Measurements from ENCODE around the gene MOCOS. TPM values are rescaled to one million over a fixed set of nuclear protein-coding genes. Genes with fewer than 3 reads are reported as not detected.
"Not testable (repeated sequence)": the region's sequence is repeated elsewhere in the genome, so short reads cannot be mapped to it uniquely, and the experiment has no call there.

The MOCOS gene
- total RNA-seq, 2 experiments from 2014 or later = 0.40 to 0.64 TPM

DNA sequence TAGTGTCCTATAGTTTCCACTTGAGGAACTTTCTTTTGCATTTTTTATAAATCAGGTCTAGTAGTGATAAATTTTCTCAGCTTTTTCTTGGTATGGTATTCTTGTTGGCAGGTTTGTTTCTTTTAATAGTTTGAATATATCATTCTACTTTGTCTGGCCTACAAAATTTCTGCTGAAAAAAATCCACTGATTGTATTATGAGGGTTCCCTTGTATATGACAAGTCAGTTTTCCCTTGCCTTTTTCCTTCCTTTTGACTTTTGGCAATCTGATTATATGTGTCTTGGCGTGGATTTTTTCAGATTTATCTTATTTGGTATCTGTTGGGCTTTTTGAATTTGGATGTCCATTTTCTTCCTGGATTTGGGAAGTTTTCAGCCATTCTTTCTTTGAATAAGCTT is 41.9 kb downstream of the MOCOS start:
- Mint-ChIP-seq H3K4me3 (no peak overlapping the region), H3K36me3 (peaks cover 6% of the 10 kb centered on the region), H3K27me3 (peaks cover 7% of the 10 kb centered on the region), H3K4me1 (no peaks in the 10 kb centered on the region), H3K27ac (no peak overlapping the region), H3K9me3 (ENCODE audit: low read depth) (peaks cover 10% of the 10 kb centered on the region)
- ATAC-seq (no peak), DNase-seq (no peak)
- CTCF ChIA-PET = interaction anchor here (1.0 kb wide), 1 partner anchor 17 kb away, joined by 3 read pairs; no protein-coding TSS in a partner anchor

DNA sequence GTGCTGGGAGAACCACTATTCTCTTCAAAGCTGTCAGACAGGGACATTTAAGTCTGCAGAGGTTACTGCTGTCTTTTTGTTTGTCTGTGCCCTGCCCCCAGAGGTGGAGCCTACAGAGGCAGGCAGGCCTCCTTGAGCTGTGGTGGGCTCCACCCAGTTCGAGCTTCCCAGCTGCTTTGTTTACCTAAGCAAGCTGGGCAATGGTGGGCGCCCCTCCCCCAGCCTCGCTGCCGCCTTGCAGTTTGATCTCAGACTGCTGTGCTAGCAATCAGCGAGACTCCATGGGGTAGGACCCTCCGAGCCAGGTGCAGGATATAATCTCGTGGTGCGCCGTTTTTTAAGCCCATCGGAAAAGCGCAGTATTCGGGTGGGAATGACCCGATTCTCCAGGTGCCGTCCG is 53.2 kb downstream of the MOCOS start:
- H3K4me1 Mint-ChIP-seq; H3K4me3 Mint-ChIP-seq; H3K27ac Mint-ChIP-seq; DNase-seq; H3K36me3 Mint-ChIP-seq; ATAC-seq; CTCF ChIA-PET; H3K9me3 Mint-ChIP-seq (ENCODE audit: low read depth): not testable (repeated sequence)
- peaks cover 28% of the 10 kb centered on the region for H3K27me3 Mint-ChIP-seq

DNA sequence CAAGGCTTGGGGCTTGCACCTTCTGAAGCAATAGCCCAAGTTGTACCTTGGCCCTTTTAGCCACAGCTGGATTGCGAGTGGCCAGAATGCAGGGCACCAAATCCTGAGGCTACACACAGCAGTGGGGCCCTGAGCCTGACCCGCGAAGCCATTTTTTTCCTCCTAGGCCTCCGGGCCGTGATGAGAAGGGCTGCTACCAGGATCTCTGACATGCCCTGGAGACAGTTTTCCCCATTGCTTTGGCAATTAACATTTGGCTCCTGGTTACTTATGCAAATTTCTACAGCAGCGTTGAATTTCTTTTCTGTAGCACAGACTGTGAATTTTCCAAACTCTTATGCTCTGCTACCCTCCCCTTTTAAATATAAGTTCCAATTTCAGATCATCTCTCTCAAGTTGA is 54.5 kb downstream of the MOCOS start:
- Mint-ChIP-seq H3K27ac (no peak overlapping the region), H3K9me3 (ENCODE audit: low read depth) (no peaks in the 10 kb centered on the region), H3K4me1 (no peaks in the 10 kb centered on the region), H3K4me3 (no peak overlapping the region), H3K27me3 (peaks cover 28% of the 10 kb centered on the region), H3K36me3 (no peaks in the 10 kb centered on the region)
- ATAC-seq (no peak), DNase-seq (no peak)
- CTCF ChIA-PET = no interaction called here

DNA sequence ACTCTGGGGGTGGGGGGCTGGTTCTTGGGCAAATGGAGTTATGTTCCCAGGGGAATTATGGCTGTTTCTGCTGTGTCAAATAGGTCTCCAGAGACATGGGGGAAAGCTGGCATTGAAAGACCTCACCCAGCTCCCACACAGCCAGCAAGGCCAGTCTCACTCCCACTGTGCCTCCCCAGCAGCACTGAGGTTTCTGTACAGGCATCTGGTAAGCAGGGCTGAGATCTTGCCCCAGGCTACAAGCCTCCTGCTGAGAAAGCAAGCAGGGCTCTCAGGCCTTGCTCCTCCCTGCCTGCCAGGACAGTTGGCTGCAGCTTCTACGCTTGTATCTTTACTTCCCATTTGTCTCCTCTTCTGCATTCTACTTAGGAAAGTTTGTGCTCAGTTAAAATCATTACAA is 59.7 kb downstream of the MOCOS start:
- Mint-ChIP-seq H3K9me3 (ENCODE audit: low read depth) (no peaks in the 10 kb centered on the region), H3K4me1 (no peaks in the 10 kb centered on the region), H3K4me3 (no peak overlapping the region), H3K36me3 (no peaks in the 10 kb centered on the region), H3K27me3 (peaks cover 39% of the 10 kb centered on the region), H3K27ac (no peak overlapping the region)
- ATAC-seq (no peak), DNase-seq (no peak)
- CTCF ChIA-PET = no interaction called here

DNA sequence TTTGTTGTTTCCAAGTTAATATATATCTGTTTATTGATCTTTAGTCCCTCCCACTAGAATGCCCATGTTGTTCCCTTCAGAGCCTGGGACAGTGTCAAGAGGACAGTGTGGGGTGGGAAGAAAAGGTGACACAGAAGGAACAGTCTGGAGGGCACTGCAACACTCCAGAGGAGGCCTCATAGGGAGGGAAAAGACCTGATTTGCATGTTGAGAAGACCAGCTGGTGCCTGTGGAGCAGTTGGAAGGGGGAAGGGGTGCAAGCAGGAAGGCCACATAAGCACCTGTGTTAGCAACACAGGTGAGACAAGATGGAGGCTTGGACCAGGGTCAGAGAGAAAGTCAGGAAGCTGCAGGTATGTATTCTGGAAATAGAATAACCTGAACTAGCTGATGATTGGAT is 62.1 kb downstream of the MOCOS start:
- no peaks in the 10 kb centered on the region for H3K9me3 Mint-ChIP-seq (ENCODE audit: low read depth)
- H3K4me1 Mint-ChIP-seq = no peaks in the 10 kb centered on the region
- H3K4me3 Mint-ChIP-seq = no peak overlapping the region
- DNase-seq (no peak), ATAC-seq (no peak)
- H3K36me3 Mint-ChIP-seq = no peaks in the 10 kb centered on the region
- CTCF ChIA-PET = no interaction called here
- peaks cover 19% of the 10 kb centered on the region for H3K27me3 Mint-ChIP-seq
- no peak overlapping the region for H3K27ac Mint-ChIP-seq

DNA sequence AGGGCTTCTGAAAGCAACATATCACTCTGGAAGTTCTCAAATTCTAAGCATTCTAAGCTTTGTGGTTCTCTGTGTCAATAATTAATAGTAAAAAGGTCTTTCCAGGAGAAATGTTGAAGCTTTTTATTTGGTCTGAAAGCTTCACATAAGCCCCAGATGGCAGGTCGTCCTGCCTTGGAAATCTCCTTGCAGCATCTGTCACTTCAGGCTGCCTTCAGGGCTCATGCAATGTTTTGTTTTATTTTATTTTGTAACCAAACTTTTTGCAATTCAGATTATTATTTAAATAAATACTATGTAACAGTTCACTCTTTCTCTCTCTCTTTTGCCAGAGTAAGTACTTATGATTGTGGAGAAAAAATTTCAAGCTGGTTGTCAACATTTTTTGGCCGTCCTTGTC is 63.5 kb downstream of the MOCOS start:
- peaks cover 11% of the 10 kb centered on the region for H3K27me3 Mint-ChIP-seq
- no peaks in the 10 kb centered on the region for H3K9me3 Mint-ChIP-seq (ENCODE audit: low read depth)

DNA sequence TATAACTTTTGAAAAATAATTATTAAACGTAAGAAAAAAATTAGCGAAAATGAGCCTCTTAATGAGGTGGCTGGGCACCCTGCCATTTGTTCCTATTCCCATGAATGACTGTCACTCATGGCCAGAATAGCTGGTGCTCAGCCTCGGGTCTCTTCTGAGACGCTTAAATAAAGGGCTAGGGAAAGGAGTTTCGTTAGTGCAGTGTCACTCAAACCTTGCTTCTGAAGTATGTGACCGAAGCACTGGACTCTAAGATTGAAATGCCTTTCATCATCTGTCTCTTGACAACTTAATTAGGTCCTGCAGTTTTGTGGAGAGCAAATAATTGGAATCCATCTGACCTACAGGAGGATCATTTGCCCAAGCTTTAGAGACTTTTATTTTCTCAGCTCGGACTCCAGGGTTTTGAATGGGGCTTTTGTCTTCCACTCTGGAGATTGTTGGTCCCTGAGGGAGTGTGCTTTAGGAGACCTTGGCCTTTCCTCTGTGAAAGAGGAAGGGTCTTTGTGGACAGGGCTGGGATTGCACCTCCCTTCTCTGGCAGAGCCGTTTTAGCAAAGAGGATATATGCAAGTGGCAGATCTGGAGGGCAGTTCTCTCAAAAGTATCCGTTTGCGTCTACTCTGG is 67.9 kb downstream of the MOCOS start:
- CTCF ChIA-PET = no interaction called here
- Mint-ChIP-seq H3K27ac (no peak overlapping the region), H3K9me3 (ENCODE audit: low read depth) (no peaks in the 10 kb centered on the region), H3K27me3 (peaks cover 4% of the 10 kb centered on the region), H3K4me1 (no peaks in the 10 kb centered on the region), H3K36me3 (no peaks in the 10 kb centered on the region), H3K4me3 (no peak overlapping the region)
- DNase-seq (no peak), ATAC-seq (no peak)

More for the DNA sequence above, 63.5 kb downstream of the MOCOS start:
- H3K27ac Mint-ChIP-seq = no peak overlapping the region
- no peaks in the 10 kb centered on the region for H3K36me3 Mint-ChIP-seq
- DNase-seq (no peak), ATAC-seq (no peak)
- CTCF ChIA-PET = no interaction called here
- no peak overlapping the region for H3K4me3 Mint-ChIP-seq
- no peaks in the 10 kb centered on the region for H3K4me1 Mint-ChIP-seq

DNA sequence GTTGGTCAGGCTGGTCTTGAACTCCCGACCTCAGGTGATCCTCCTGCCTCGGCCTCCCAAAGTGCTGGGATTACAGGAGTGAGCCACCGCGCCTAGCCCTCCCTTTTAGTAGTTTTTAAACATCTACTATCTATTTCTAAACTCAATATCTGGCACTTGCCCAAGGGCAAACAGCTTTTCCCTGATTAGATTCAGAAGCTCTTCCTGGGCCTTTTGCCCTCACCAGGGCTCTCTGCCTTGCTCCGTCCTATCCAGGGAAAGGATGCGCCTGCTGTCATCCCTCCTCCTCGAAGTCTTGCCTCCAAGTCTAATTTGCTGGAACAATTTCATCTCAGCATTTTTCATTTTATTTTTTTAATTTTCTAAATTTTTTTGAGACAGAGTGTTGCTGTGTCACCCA is 68.8 kb downstream of the MOCOS start:
- H3K27me3 Mint-ChIP-seq = peaks cover 4% of the 10 kb centered on the region
- no peak overlapping the region for H3K27ac Mint-ChIP-seq
- H3K4me1 Mint-ChIP-seq = no peaks in the 10 kb centered on the region
- DNase-seq (no peak), ATAC-seq (no peak)
- CTCF ChIA-PET = no interaction called here
- no peak overlapping the region for H3K4me3 Mint-ChIP-seq
- H3K9me3 Mint-ChIP-seq (ENCODE audit: low read depth) = no peaks in the 10 kb centered on the region
- H3K36me3 Mint-ChIP-seq = no peaks in the 10 kb centered on the region

DNA sequence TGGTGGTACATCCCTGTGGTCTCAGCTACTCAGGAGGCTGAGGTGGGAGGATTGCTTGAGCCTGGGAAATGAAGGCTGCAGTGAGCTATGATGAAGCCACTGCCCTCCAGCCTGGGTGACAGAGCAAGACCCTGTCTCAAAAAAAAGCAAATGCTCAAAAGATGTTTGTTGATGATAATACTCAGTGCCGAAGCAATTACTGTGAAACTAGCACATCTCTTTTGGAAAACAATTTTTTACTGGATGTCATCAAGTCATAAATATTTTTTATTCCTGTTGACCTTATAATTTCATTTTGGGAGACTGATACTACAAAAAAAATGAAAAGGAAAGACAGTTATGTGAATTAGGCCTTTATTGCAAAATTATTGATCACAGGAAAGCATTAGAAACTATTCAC is 75.7 kb downstream of the MOCOS start:
- DNase-seq (no peak), ATAC-seq (no peak)
- H3K9me3 Mint-ChIP-seq (ENCODE audit: low read depth) = no peaks in the 10 kb centered on the region
- H3K4me3 Mint-ChIP-seq = no peak overlapping the region
- no peaks in the 10 kb centered on the region for H3K27me3 Mint-ChIP-seq
- no peaks in the 10 kb centered on the region for H3K4me1 Mint-ChIP-seq
- CTCF ChIA-PET = no interaction called here
- no peak overlapping the region for H3K27ac Mint-ChIP-seq
- no peaks in the 10 kb centered on the region for H3K36me3 Mint-ChIP-seq

DNA sequence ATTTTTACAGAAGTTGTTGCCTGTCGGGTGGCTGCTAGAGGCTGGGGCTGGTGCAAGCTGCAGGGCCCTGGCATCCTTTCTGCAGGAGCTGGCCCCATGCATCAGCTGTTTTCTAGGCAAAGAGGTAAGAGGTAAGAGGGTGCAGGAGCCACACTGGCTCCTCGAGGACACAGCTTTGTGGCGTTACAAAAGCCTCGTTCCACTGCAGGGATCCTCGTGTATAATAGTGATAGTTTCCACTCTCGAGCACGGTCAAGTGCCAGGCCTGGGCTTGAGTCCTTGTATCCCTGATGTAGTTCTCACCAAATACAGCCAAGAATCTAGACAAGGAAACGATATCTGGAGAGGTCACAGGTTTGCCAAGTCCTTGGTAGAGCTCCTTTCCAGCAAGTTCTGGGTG is 77.0 kb downstream of the MOCOS start:
- Mint-ChIP-seq H3K27me3 (no peaks in the 10 kb centered on the region), H3K36me3 (no peaks in the 10 kb centered on the region), H3K4me1 (no peaks in the 10 kb centered on the region), H3K9me3 (ENCODE audit: low read depth) (no peaks in the 10 kb centered on the region), H3K27ac (no peak overlapping the region), H3K4me3 (no peak overlapping the region)
- no peak for DNase-seq
- CTCF ChIA-PET = no interaction called here
- ATAC-seq = no peak

DNA sequence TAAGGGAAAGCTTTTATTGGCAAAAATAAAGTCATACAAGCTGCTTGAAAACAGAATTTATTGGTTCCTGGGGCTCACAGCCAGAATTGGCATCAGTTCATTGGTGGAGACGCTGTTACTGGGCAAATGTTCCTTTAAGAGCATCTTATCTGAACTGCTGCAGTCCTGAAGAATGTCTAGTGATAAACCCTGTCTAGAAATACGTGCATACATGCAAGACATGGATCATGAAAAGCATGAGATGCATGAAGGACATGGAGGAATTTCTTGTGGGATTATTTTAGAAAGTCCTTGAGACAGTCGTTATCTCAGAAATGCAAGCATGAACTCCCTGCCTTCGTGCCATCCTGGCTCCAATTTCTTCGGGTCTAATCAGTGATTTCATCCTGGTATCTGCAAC is 77.7 kb downstream of the MOCOS start:
- ATAC-seq = no peak

DNA sequence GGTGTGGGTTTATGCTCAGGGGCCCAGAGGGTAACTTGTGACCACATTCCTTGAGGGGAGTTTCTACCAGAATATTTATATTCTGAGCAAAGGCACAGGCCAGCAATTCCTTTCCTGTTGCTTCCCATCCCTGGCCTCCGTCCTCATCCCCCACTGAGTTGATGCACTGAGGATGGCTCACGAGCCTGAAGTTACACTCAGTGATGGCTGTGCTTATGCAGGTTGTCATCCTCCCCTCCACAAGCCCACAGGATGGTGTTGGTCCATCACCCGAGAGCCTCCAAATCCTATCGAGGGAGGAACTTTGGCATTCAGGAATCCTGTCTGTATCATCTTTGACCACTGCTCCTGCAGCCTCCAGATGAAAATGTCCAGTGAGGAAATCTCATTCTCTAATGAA is 81.9 kb downstream of the MOCOS start:
- Mint-ChIP-seq H3K27me3 (peaks cover 4% of the 10 kb centered on the region), H3K27ac (no peak overlapping the region), H3K4me1 (no peaks in the 10 kb centered on the region), H3K9me3 (ENCODE audit: low read depth) (no peaks in the 10 kb centered on the region), H3K4me3 (no peak overlapping the region), H3K36me3 (no peaks in the 10 kb centered on the region)
- no peak for ATAC-seq
- DNase-seq = no peak
- CTCF ChIA-PET = no interaction called here

More for the DNA sequence above, 77.7 kb downstream of the MOCOS start:
- CTCF ChIA-PET = no interaction called here
- peaks cover 4% of the 10 kb centered on the region for H3K27me3 Mint-ChIP-seq
- no peaks in the 10 kb centered on the region for H3K4me1 Mint-ChIP-seq
- no peak for DNase-seq
- no peaks in the 10 kb centered on the region for H3K9me3 Mint-ChIP-seq (ENCODE audit: low read depth)
- no peak overlapping the region for H3K4me3 Mint-ChIP-seq
- H3K27ac Mint-ChIP-seq = no peak overlapping the region
- H3K36me3 Mint-ChIP-seq = no peaks in the 10 kb centered on the region

DNA sequence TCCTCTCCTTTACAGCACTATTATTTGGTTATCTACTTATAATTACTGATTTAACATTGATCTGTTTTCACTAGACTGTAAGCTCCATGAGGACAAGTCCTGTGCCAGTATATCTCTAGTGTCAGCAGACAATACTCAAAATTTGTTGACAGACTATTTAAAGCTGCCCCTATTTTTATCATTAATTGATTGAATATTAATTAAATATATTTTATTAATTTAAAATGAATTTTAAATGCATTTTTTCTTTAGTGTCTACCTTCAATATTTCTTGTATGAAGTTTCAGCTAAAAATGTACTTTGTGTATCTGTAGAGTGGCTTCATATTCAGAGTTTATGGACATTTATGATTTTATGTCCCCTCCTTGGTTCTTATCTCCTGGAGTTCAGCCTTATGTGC is 83.9 kb downstream of the MOCOS start:
- H3K9me3 Mint-ChIP-seq (ENCODE audit: low read depth) = no peaks in the 10 kb centered on the region
- peaks cover 16% of the 10 kb centered on the region for H3K27me3 Mint-ChIP-seq
- no peak for ATAC-seq
- CTCF ChIA-PET = no interaction called here
- H3K4me1 Mint-ChIP-seq = no peaks in the 10 kb centered on the region
- no peaks in the 10 kb centered on the region for H3K36me3 Mint-ChIP-seq
- no peak for DNase-seq
- H3K4me3 Mint-ChIP-seq = no peak overlapping the region
- H3K27ac Mint-ChIP-seq = no peak overlapping the region

DNA sequence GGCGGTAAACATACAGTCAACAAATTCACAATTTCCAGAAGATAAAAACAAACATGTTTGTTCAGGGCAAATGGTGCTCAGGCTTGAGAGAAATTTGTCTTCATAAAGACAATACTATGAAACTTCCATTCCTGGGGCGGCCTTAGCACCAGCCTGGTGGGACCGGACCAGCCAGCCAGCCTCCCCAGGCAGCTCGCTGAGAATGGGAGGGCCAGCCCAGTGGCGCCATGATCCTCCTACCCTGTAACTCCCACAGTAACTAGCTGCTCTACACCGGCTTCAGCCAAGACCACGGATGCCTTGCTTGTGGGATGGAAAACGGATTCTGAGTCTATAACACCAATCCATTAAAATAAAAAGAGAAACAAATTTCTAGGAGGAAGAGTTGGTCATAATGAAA is 86.0 kb downstream of the MOCOS start:
- no peaks in the 10 kb centered on the region for H3K36me3 Mint-ChIP-seq
- no peak overlapping the region for H3K27ac Mint-ChIP-seq
- no peaks in the 10 kb centered on the region for H3K4me1 Mint-ChIP-seq
- CTCF ChIA-PET = interaction anchor here (0.7 to 1.0 kb wide), 2 partner anchors 178 to 1063 kb away, joined by 3 read pairs; no protein-coding TSS in a partner anchor
- DNase-seq = no peak
- H3K9me3 Mint-ChIP-seq (ENCODE audit: low read depth) = no peaks in the 10 kb centered on the region
- ATAC-seq = no peak
- H3K4me3 Mint-ChIP-seq = no peak overlapping the region
- H3K27me3 Mint-ChIP-seq = peaks cover 32% of the 10 kb centered on the region
